Peyer's patch (tissue), 4 donors: ENCODE data around the gene TBPL2.

ENCODE experiments used
- POLR2A ChIP-seq, 2 donors: fragments of 450-650 bp; IDR thresholded peaks; one replicate each; pipeline ENCODE4 v1.5.1; 2017; ENCODE audit warnings: antibody characterized with exemption in 2 of 2, mild to moderate bottlenecking in 2 of 2, moderate library complexity in 2 of 2
- TF ChIP-seq, protein P1 (sequence below), 6 experiments: fragments of 450-650 bp in 4 of 6; fragments of 200-600 bp in 2 of 6; sonication (generic) in 1 of 6; IDR thresholded peaks; one replicate each; pipeline ENCODE4 v1.5.1; 2017 to 2019; ENCODE audit warnings: antibody characterized with exemption in 6 of 6, mild to moderate bottlenecking in 3 of 6, moderate library complexity in 1 of 6

DNA sequence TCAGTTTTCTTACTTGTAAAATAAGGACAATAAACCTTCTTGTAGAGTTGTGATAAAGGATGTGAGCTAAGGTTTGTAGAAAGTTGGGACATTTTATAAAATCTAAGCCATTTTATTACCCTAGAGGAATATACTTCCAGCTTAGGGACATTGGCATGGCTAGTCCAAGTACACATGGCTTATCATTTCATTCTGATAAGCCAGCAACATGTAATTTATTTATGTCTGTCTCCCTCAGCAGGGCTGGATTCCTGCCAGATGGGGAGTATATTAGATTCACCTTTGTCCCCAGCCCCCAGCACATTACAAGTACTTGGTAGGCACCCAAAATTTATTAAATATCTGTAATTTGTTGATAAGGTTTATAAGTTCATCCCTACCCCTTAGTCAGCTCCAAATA lies 22.5 kb downstream of the TBPL2 start:
- no peak for TF ChIP-seq POLR2A (IDR thresholded peaks at IDR 0.05)
- TF ChIP-seq, protein P1, sequence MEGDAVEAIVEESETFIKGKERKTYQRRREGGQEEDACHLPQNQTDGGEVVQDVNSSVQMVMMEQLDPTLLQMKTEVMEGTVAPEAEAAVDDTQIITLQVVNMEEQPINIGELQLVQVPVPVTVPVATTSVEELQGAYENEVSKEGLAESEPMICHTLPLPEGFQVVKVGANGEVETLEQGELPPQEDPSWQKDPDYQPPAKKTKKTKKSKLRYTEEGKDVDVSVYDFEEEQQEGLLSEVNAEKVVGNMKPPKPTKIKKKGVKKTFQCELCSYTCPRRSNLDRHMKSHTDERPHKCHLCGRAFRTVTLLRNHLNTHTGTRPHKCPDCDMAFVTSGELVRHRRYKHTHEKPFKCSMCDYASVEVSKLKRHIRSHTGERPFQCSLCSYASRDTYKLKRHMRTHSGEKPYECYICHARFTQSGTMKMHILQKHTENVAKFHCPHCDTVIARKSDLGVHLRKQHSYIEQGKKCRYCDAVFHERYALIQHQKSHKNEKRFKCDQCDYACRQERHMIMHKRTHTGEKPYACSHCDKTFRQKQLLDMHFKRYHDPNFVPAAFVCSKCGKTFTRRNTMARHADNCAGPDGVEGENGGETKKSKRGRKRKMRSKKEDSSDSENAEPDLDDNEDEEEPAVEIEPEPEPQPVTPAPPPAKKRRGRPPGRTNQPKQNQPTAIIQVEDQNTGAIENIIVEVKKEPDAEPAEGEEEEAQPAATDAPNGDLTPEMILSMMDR (IDR thresholded peaks at IDR 0.05) = no peak
